NCI-H2196 (cell line): ENCODE data around the gene KLHL26.

Source experiments
- DNase-seq: peaks from one replicate; lab custom pipeline; 2025; ENCODE audit not compliant: unreplicated experiment; lab: John Stamatoyannopoulos, UW

Gene KLHL26

GRCh38 chr19:18646535-18647370 lies 9.9 kb downstream of the KLHL26 start:
- no peak for DNase-seq

- no peak for DNase-seq
These were observed 10.5 kb downstream of the KLHL26 start for GRCh38 chr19:18647371-18647767.

- DNase-seq: no peak
These were observed 11.0 kb downstream of the KLHL26 start for GRCh38 chr19:18647807-18648206.

DNA sequence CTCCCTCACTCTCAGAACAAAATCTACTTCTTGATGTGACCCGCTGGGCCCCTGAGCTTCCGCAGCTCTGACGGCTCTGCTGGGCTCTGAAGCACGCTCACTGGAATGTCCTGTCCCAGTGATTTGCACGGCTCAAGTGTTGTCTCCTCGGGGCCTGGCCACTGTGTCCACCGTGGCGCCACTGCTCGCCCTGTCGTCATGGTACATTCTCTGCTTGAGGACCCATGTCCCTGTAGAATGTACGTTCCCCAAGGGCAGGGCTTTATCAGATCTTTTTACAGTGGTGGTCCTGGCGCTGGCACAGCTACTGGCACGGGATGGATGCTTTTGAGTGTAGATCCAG lies 12.1 kb downstream of the KLHL26 start:
- no peak for DNase-seq

GRCh38 chr19:18649371-18650020 lies 12.7 kb downstream of the KLHL26 start:
- DNase-seq: no peak

GRCh38 chr19:18650021-18650390 lies 13.2 kb downstream of the KLHL26 start:
- DNase-seq: no peak

DNA sequence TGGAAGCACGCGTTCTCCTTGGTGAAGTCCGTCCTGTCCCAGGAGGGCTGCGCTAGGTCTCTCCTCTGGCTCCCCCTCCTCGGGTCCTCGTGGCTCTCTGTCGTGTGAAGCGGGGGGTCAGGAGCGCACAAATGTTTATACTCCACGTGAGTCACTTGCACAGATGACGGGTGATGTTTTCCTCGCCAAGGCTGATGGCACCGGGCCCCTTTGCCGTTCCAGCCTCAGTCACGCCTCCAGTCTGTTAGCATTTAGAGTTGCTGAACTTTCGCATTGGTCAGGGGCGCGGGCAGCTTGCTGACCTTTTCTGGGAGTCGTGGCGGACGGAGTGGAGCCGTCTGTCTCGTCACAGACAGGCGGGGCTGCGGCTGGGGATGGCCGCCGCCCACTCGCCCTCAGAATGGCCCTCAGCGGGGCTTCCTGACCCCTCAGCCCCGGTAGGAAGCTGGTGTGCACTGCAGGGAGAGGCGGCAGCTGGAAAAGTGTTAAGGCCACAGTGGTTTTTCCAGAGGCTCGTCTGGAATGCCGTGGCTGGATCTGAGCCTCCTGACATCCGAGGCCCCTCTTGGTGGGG lies 13.7 kb downstream of the KLHL26 start:
- DNase-seq: no peak

DNA sequence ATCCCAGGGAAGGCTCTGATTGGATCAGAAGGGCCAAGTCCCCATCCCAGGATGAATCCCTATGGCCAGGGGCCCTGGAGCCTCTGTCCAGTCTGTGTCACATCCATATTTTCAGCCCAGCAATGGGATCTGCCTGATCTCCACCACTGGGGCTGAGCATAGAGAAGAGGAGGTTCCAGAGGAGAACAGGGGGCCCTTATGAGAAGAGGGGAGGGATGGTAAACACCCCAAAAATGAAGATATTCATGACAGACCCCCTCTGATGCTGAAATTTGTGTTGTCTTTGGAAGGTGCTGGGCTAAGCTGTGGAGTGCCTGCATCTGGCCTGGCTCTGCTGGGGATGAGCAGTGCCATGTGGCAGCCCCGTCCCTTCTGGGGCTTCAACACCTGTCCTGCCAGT lies 14.5 kb downstream of the KLHL26 start:
- DNase-seq: no peak

DNA sequence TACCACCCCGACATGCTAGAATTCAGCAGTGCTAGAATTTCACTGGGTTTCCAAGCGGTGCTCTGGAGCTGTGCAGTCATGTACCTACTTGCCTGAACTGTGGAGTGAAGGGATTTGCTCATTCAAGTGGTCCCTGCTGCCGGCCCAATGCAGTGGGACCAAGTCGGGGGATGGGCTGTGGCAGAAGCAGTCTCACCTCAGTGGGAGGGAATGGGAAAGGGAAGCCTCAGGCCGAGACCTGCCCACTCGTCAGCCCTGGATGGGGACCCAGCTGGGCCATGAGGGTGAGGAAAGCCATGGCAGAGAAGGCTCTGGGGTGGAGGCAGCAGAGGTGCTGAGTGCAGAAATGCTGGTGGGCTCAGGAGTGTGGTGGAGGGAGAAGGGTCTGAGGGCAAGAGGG lies 14.9 kb downstream of the KLHL26 start:
- DNase-seq: no peak

GRCh38 chr19:18653853-18654252 lies 17.0 kb downstream of the KLHL26 start:
- no peak for DNase-seq

DNA sequence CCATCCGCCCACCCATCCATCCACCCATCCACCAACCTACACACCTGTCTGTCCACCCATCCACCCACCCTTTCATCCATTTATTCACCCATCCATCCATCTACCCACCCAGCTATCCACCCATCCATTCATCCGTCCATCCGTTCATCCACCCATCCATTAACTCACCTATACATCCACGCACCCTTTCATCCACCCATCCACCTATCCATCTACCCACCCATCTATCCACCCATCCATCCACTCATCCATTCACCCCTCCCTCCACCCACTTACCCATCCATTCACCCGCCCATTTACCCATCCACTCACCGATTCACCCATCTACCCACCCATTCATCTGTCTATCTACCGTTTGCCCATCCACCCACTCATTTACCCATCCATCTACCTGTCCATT lies 17.6 kb downstream of the KLHL26 start:
- no peak for DNase-seq

DNA sequence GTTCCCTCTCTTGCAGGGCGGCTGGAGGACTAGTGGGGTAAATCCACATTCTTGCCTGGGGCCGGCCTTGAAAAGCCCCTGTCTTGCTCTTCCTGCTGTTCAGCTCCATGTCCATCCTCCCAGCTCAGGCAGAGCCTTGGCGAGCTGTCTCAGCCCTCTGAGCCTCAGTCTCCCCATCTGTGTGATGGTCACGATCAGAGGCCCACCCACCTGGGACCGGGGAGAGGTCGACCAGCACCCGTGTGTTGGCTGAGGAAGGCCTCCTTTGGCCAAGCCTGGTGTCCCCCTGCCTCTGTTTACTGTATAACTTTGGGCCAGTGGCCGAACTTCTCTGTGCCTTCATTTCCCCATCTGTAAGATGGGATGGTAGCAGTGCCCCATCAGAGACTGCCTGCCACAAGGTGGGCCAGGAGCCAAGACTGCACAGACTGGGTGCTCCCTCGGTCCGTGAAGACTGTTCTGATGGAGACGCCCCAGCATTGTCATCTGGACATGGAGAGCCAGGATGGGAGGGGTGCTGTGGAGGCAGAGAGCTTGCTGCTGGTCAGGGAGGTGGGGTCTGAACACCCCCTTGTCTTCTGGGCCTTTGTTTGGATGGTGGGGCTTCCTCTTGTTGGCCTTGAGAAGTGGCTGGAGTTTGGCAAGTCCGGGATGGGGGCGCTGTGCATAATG lies 18.5 kb downstream of the KLHL26 start:
- DNase-seq: no peak

DNA sequence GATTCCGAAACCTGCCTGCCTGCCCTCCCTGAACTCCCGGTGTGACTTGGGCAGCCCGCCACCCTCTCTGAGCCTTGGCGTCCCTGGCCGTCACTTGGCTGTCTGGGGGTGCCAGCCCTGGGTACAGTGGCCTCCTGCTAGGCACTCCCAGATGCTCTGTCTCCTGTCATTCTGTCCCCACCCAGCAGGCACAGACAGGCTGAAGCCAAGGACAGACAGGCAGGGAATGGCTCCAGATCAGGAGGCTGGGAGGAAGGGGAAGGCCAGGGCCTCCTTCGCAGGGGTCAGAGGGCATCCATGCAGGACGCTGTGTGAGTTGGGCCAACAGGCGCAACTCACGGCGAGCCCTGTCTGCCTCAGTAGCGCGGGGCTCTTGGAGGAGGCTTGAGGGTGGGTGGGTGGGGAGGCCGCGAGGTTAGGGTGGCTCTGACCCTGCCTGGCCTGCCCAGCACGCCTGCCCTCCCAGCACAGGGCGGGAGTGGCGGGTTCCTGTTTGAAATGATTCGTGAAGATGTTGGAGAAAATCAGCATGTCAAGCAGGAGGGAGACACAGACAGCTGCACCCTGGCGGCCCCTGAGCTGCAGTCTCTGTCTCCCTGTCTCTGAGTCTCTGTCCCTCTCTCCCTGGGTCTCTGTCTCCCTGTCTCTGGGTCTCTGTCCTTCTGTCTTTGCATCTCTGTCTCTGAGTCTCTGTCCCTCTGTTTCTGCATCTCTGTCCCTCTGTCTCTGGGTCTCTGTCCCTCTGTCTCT lies 19.7 kb downstream of the KLHL26 start:
- DNase-seq: no peak

DNA sequence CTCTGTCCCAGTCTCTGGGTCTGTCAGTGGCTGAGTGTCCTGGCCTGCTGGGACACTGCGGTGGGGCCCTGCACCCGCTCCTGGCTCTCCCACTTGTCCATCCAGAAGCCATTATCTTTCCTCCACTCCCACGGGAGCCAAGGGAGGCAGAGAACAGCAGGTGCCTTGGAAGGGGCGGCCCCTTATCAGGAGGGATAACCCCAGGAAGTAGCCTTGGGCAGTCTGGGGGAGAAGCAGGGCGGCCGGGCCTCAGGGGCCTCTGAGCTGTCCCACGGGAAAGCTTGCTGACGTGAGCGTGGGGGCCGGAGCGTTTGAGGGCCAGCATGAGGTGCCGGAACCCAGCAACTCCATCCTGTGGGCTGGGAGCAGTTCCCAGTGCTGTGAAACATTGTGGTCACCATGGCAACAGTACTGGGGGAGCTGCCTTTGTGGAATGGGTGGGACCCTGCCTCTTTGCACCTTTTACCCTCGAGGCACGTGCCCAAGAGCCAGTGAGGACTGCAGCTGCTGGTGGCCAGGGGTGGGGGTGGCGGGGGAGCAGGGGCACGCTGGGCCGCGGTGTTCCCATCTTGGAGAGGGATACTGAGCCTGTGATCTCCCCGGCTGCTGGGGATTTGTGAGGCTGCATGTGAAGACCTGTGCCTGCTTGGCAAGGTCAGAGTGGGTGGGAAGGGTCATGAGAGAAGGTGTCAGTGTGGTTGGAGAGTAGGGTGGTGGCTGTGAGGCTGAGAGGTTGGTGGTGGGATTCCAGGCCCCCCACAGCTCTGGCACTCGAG lies 20.9 kb downstream of the KLHL26 start:
- no peak for DNase-seq

DNA sequence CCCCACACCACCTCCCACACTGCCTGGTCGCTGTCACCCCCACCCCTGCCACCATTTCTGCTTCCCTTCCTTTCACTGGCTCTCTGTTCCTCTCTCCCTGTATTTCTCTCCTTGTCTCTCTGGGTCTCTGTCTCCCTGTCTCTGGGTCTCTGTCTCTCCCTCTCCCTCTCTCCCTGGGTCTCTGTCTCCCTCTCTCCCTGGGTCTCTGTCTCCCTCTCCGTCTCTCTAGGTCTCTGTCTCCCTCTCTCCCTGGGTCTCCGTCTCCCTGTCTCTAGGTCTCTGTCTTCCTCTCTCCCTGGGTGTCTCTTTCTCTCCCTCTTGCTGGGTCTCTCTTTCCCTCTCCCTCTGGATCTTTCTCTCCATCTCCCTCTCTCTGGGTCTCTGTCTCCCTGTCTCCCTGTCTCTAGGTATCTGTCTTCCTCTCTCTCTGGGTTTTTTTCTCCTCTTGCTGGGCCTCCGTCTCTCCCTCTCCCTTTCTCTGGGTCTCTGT lies 21.6 kb downstream of the KLHL26 start:
- DNase-seq: no peak

DNA sequence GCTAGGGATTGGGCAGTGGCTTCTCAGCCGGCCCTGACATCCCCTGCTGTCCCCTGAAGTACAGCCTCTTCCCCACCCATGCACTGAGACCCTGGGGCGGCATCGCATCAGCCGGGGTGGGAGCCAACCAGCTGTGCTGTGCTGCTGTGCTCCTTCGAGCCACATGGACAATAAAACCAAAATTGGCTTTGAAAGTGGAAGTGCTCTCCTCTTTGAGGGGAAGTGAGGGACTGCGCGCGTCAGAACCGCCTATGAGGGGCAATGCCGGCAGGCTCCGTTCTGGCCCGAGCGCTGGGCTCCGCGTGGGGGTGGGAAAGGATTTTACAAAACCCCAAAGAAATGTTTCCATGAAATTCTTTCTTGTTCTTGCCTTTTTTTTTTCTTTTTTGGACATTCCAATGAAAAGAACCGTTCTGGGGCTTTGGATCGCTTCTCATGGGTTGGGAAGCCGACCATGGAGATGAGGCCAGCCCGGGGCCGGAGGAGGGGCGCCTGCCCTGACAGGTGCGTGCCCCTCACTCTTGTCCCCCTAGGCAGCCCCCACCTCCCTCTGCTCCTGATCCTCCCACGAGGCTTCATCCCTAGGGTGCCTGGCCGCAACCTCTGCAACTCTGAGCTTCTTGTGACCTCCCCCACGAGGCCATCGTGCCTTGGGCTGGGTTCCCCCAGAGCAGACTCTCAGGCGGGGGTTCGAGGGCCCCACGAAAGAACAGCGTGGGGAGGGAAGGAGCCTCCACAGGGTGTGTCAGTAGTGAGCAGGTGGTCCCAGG lies 22.6 kb downstream of the KLHL26 start:
- no peak for DNase-seq

- no peak for DNase-seq
These were observed 23.5 kb downstream of the KLHL26 start for GRCh38 chr19:18660051-18660910.

- DNase-seq: no peak
These were observed 24.3 kb downstream of the KLHL26 start for GRCh38 chr19:18660939-18661670.
